SK-N-MC (cell line): ENCODE data around the gene CSNK1A1.

ENCODE experiments used
- EZH2 ChIP-seq: fragments of 200-600 bp; sonication (generic); IDR thresholded peaks from one replicate; pipeline ENCODE4 v1.6.1; 2017; ENCODE audit warnings: antibody characterized with exemption
- FOXP2 ChIP-seq: optimal IDR thresholded peaks from 2 replicates; pipeline ENCODE3; 2011; ENCODE audit warnings: mild to moderate bottlenecking, moderate library complexity; ENCODE audit not compliant: insufficient read depth; ENCODE audit errors: extremely low read length, control extremely low read depth
- POLR2AphosphoS5 ChIP-seq: IDR thresholded peaks from 2 replicates; pipeline ENCODE4 v1.6.1; 2012; ENCODE audit warnings: mild to moderate bottlenecking, low read depth, low read length, borderline replicate concordance

- TF ChIP-seq POLR2AphosphoS5 = no peak
- no peak for TF ChIP-seq EZH2
- no peak for TF ChIP-seq FOXP2
These were observed 36.7 kb downstream of the CSNK1A1 start for GRCh38 chr5:149514512-149514911.
